22Rv1 (cell line): ENCODE results near the gene SLC25A13.

Source experiments
- H3K27ac ChIP-seq: fragments of 450-650 bp; 2 replicates; pipeline ENCODE4 v1.5.1; 2017
- ZFX ChIP-seq: fragments of 450-650 bp; IDR thresholded peaks from 2 replicates; pipeline ENCODE4 v1.6.1; 2017; ENCODE audit warnings: antibody characterized with exemption, borderline replicate concordance
- TF ChIP-seq, protein P1 (sequence below): fragments of 450-650 bp; IDR thresholded peaks from 2 replicates; pipeline ENCODE4 v1.5.1; 2017; ENCODE audit warnings: mild to moderate bottlenecking

SLC25A13 gene

DNA sequence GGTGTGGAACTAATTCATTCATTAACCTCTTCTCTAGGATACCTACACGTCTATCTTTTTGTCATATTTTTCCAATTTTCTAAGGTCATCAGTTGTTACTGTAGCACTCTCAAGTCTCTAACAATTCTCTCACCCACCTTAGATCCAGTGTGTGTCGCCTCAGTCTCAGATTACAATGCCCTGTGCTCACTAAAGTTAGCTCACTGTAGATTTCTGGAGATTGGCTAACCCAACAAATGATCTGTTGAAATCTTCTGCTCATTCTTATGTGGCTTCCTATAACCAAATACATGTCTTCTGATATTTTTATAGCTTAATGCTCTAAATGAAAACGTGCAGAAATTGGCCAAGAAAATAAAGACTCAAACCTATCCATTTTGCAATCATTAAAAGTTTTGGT, 142.6 kb downstream of the SLC25A13 start:
- H3K27ac ChIP-seq, result no peak overlapping the region
- TF ChIP-seq ZFX, result no peak
- TF ChIP-seq, protein P1, sequence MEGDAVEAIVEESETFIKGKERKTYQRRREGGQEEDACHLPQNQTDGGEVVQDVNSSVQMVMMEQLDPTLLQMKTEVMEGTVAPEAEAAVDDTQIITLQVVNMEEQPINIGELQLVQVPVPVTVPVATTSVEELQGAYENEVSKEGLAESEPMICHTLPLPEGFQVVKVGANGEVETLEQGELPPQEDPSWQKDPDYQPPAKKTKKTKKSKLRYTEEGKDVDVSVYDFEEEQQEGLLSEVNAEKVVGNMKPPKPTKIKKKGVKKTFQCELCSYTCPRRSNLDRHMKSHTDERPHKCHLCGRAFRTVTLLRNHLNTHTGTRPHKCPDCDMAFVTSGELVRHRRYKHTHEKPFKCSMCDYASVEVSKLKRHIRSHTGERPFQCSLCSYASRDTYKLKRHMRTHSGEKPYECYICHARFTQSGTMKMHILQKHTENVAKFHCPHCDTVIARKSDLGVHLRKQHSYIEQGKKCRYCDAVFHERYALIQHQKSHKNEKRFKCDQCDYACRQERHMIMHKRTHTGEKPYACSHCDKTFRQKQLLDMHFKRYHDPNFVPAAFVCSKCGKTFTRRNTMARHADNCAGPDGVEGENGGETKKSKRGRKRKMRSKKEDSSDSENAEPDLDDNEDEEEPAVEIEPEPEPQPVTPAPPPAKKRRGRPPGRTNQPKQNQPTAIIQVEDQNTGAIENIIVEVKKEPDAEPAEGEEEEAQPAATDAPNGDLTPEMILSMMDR, result no peak

DNA sequence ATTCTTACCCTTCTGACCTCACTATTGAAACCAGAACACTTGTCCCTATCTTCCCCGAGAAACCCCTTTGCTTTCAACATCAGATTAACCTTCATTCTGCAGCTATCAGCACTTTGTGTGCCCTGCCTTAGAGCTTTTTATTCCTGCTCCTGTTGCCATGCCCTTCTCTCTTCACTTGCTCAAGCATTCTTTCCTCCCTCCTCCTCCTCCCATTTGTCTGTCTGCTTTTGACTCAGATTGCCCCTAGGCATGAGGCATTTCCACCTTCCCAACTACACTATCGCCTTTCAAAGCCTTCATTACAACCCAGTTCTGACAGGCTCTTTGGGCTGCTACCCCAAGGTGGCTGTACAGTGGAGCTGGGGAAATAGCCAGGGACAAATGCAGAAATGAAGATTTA, 143.3 kb downstream of the SLC25A13 start:
- TF ChIP-seq, protein P1, result no peak
- no peak for TF ChIP-seq ZFX

DNA sequence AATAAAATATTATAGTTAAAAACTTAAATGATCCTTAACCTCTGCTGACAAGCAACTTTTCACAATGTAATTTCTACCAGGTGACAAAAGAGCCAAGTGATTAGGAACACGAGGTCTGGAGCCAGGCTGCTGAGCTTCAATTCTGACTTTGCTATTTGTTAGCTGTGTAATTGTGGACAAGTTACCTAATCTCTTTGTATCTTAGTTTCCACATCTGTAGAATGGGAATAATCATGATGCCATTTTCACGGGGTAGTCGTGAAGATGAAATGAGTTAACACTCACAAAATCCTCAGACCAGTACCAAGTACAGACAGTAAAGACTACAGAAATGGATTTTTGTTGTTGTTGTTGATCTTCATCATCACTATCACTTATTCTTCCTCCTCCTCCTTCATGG, 144.5 kb downstream of the SLC25A13 start:
- H3K27ac ChIP-seq, result no peak overlapping the region
- TF ChIP-seq ZFX, result no peak
- TF ChIP-seq, protein P1, result no peak

More for the DNA sequence above, 143.3 kb downstream of the SLC25A13 start:
- no peak overlapping the region for H3K27ac ChIP-seq

DNA sequence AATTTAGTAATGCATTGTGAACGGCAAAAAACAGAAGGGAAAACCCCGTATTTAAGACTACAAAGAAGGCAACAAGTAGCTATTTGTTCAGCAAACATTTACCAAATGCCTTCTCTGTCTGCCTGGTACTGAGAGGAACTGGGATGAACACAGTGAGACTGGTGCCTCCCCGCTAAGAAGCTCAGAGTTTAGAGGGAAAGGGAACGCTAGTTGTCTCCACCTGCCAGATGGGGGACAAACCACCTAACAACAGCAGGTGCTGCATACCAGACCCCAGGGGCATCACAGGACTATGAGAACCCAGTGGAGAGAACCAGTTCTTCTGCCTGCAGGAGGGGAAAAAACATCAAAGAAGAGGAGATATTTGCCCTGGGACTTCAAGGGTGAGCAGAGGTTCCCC, 147.1 kb downstream of the SLC25A13 start:
- TF ChIP-seq, protein P1, result no peak
- no peak for TF ChIP-seq ZFX
- no peak overlapping the region for H3K27ac ChIP-seq

DNA sequence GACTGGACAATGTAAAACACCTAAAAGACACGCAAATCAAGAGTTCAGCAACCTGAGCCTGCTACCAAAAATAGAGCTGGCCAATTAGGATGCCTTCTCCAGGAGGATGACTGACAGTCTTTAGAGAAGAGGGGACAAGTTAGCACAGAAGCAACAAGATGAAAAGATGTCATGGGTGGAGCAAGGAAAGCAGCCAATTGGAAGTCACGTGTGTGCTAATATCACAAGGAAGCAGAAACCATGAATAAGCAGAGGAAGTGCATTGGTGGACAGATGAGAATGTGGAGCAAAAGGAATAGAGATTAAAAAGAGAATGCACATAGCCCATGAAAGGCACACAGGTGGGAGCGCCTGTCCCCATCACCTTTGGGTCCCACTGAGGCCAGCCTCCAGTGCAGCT, 148.1 kb downstream of the SLC25A13 start:
- H3K27ac ChIP-seq, result no peak overlapping the region
- TF ChIP-seq ZFX, result no peak
- TF ChIP-seq, protein P1, result no peak

DNA sequence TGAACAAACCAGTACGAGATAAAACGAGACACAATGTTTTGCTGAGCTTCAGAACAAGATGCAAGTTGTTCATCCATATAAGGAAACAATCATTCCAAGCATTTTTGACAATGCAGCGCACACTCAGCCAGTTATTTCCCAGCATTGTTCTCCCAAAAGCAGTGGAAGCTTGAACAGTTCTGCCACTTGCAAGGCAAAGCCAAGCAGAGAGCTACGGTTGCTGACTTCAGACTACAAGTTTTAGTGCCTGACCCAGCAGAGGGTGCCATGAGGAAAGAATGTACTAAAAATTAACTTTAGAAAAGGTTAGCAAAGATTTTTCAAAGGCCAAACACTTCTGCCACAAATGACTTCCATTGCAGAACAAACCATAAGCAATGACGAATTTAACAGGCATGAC, 152.5 kb downstream of the SLC25A13 start:
- TF ChIP-seq ZFX, result no peak
- TF ChIP-seq, protein P1, result no peak
- H3K27ac ChIP-seq, result no peak overlapping the region

DNA sequence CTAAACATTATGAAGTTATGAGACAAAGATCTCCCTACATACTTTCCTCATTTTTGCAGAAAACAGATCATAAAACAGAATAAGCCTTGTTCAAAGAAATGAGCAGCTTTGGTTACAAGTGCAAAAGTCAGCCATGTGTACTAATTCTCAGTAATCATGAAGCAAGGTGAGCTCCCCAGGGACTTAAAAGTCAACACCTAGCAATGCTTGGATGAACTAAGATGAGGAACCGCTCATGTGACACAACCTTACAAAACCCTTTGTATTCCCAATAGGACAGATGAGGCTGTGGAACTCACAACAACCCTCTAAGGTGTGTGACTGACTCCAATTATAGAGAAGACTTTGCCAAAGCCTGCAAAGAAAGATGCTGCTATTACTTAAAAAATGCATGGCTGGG, 154.5 kb downstream of the SLC25A13 start:
- H3K27ac ChIP-seq, result no peak overlapping the region
- TF ChIP-seq ZFX, result no peak
- TF ChIP-seq, protein P1, result no peak
